ENCODE results near the gene ENTHD1.

The ENTHD1 gene

DNA sequence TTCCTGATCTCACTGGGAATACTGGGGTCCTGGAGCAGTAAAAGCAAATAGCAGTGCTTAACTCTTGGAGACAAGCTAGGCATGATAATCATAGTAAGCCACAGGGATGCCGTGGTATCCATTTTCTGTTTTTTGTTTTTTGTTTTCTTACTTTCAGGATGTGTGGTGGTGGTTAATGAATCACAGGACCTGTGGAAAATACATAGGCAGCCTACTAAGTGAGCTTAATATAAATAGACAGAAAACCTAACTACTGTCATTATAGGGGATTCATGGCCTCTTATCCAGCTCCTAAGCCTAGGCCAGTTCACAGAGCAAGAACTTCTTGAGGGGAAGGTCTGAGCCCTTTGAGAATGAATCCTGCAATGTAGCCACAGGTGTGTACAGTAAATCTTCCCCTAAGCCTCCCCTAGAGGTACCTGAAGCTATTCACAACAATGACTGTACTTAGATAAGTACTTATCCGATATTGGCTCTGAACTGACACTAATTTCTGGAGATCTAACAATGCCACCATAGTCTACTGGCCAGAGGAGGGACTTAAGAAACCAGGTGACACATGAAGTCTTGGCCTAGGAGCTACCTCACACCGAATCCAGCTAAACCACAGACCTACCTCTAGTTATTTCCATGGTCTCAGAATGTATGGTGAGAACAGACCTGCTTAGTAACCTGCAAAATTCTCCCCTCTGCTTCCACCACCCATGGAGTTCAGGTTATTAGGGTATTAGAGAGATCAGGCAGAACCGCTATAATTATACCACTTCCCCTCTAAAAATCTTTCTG is 83.6 kb downstream of the ENTHD1 start:
- H3K4me3 ChIP-seq (ENCODE audit: low read length), result no peak overlapping the region

DNA sequence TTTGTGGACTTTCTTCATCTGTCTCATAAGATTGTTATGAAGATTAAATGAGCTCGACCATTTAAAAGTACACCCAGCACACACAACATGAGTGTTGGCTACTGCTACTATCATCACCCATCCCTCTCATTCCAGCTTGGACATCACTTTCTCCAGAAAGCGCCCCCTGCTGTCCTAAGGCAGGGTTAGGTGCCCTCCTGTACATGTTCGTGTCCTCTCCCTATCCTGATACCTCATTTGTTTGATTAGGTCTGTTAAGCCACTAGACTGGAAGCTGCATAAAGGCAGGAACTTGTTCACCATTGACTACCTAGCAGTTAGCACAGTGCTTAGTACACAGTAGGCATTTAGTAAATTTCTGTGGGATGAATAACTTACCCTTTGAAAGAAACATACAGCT is 85.5 kb downstream of the ENTHD1 start:
- Histone ChIP-seq H3K9ac (ENCODE audit: low read length) (no peak overlapping the region), H2AFZ (ENCODE audit: low read depth, low read length) (no peak overlapping the region), H3K9me3 (ENCODE audit: insufficient read depth, low read length) (no peaks in the 10 kb centered on the region), H3K4me1 (ENCODE audit: low read length) (no peaks in the 10 kb centered on the region), H3K4me3 (ENCODE audit: low read length) (no peak overlapping the region), H3K27ac (ENCODE audit: low read length) (no peak overlapping the region), H3K79me2 (ENCODE audit: low read length) (no peaks in the 10 kb centered on the region), H3K4me2 (ENCODE audit: low read length) (no peak overlapping the region), H3K36me3 (replicated peaks; ENCODE audit: low read depth, low read length) (no peaks in the 10 kb centered on the region), H3K27me3 (ENCODE audit: low read depth, low read length) (peaks cover 56% of the 10 kb centered on the region), H4K20me1 (ENCODE audit: insufficient read depth, low read length) (no peaks in the 10 kb centered on the region)
- TF ChIP-seq, protein P1, sequence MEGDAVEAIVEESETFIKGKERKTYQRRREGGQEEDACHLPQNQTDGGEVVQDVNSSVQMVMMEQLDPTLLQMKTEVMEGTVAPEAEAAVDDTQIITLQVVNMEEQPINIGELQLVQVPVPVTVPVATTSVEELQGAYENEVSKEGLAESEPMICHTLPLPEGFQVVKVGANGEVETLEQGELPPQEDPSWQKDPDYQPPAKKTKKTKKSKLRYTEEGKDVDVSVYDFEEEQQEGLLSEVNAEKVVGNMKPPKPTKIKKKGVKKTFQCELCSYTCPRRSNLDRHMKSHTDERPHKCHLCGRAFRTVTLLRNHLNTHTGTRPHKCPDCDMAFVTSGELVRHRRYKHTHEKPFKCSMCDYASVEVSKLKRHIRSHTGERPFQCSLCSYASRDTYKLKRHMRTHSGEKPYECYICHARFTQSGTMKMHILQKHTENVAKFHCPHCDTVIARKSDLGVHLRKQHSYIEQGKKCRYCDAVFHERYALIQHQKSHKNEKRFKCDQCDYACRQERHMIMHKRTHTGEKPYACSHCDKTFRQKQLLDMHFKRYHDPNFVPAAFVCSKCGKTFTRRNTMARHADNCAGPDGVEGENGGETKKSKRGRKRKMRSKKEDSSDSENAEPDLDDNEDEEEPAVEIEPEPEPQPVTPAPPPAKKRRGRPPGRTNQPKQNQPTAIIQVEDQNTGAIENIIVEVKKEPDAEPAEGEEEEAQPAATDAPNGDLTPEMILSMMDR (IDR thresholded peaks at IDR 0.05; ENCODE audit: low read depth, low read length), result peak; percentile 51
- TF ChIP-seq EZH2phosphoT487 (IDR thresholded peaks at IDR 0.05; ENCODE audit: low read depth), result no peak

More for the DNA sequence above, 83.6 kb downstream of the ENTHD1 start:
- Histone ChIP-seq H3K27ac (ENCODE audit: low read length) (no peak overlapping the region), H3K79me2 (ENCODE audit: low read length) (no peaks in the 10 kb centered on the region), H3K27me3 (ENCODE audit: low read depth, low read length) (peaks cover 49% of the 10 kb centered on the region), H2AFZ (ENCODE audit: low read depth, low read length) (no peak overlapping the region), H4K20me1 (ENCODE audit: insufficient read depth, low read length) (no peaks in the 10 kb centered on the region), H3K9me3 (ENCODE audit: insufficient read depth, low read length) (0 out of 2 replicates have a peak, but pooled peaks cover 3% of the 10 kb centered on the region), H3K4me2 (ENCODE audit: low read length) (no peak overlapping the region), H3K36me3 (replicated peaks; ENCODE audit: low read depth, low read length) (no peaks in the 10 kb centered on the region), H3K4me1 (ENCODE audit: low read length) (peaks cover 7% of the 10 kb centered on the region), H3K9ac (ENCODE audit: low read length) (no peak overlapping the region)
- TF ChIP-seq, protein P1 (IDR thresholded peaks at IDR 0.05; ENCODE audit: low read depth, low read length), result no peak
- TF ChIP-seq EZH2phosphoT487 (IDR thresholded peaks at IDR 0.05; ENCODE audit: low read depth), result no peak

DNA sequence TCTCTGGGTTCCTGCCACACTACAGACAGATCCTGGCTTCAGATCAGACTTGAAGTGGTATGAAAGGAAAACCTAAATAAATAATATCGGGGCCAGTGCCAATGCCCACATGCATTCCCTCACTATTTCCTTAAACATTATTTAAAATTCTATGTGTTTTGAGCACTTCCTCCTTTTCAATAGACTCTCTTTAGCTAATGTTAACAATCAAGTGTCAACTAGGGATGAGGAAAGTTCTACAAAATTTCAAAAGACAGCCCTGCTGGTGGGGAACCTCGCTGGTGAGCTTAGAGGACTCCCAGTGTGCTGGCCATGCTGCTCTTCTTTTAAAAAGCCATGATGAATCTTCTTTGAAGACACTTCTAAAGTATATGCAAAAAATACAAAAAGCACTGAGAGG is 87.5 kb downstream of the ENTHD1 start:
- Histone ChIP-seq H3K4me1 (ENCODE audit: low read length) (no peaks in the 10 kb centered on the region), H3K9ac (ENCODE audit: low read length) (no peak overlapping the region), H3K36me3 (replicated peaks; ENCODE audit: low read depth, low read length) (no peaks in the 10 kb centered on the region), H3K27me3 (ENCODE audit: low read depth, low read length) (peaks cover 69% of the 10 kb centered on the region), H2AFZ (ENCODE audit: low read depth, low read length) (0 out of 2 replicates have a peak overlapping the region, but pooled peaks have one; percentile 24), H3K79me2 (ENCODE audit: low read length) (no peaks in the 10 kb centered on the region), H4K20me1 (ENCODE audit: insufficient read depth, low read length) (no peaks in the 10 kb centered on the region), H3K27ac (ENCODE audit: low read length) (no peak overlapping the region), H3K4me2 (ENCODE audit: low read length) (no peak overlapping the region), H3K9me3 (ENCODE audit: insufficient read depth, low read length) (no peaks in the 10 kb centered on the region), H3K4me3 (ENCODE audit: low read length) (no peak overlapping the region)
- no peak for TF ChIP-seq EZH2phosphoT487 (IDR thresholded peaks at IDR 0.05; ENCODE audit: low read depth)
- TF ChIP-seq, protein P1 (IDR thresholded peaks at IDR 0.05; ENCODE audit: low read depth, low read length), result no peak

DNA sequence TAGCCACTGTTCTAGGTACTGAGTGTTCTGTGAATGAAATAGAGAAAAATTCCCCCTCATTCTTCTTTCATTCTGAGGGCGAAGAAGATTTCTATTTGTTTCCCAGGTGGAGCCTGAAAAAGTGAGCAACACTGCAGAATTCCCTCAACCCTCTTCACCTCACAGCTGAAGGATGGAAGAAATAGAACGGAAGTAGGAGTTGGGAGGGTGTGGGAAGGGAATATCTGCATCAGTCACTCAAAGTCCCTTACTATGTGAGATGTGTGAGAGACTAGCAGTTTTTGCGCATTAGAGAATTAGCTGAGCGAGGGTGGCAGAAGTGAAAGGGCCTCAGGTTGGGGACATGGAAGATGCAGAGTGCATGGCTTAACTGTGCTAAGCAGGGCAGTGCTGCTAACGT is 88.4 kb downstream of the ENTHD1 start:
- Histone ChIP-seq H3K27ac (ENCODE audit: low read length) (no peak overlapping the region), H3K4me3 (ENCODE audit: low read length) (no peak overlapping the region), H3K4me2 (ENCODE audit: low read length) (no peak overlapping the region), H2AFZ (ENCODE audit: low read depth, low read length) (no peak overlapping the region), H3K9ac (ENCODE audit: low read length) (no peak overlapping the region), H3K79me2 (ENCODE audit: low read length) (no peaks in the 10 kb centered on the region), H3K27me3 (ENCODE audit: low read depth, low read length) (peaks cover 67% of the 10 kb centered on the region), H4K20me1 (ENCODE audit: insufficient read depth, low read length) (no peaks in the 10 kb centered on the region), H3K4me1 (ENCODE audit: low read length) (no peaks in the 10 kb centered on the region), H3K36me3 (replicated peaks; ENCODE audit: low read depth, low read length) (no peaks in the 10 kb centered on the region), H3K9me3 (ENCODE audit: insufficient read depth, low read length) (no peaks in the 10 kb centered on the region)
- TF ChIP-seq EZH2phosphoT487 (IDR thresholded peaks at IDR 0.05; ENCODE audit: low read depth), result no peak
- TF ChIP-seq, protein P1 (IDR thresholded peaks at IDR 0.05; ENCODE audit: low read depth, low read length), result no peak

Measured in OCI-LY3 (cell line).